ENCODE data around the gene CCL20. TPM values are rescaled to one million over a fixed set of nuclear protein-coding genes. Genes with fewer than 3 reads are reported as not detected.
"Not testable (repeated sequence)": the region's sequence is repeated elsewhere in the genome, so short reads cannot be mapped to it uniquely, and the experiment has no call there.

The CCL20 gene
- total and polyA plus RNA-seq, 8 donors = 1.8 to 75.8 (median 11.6) TPM; not detected in 2

DNA sequence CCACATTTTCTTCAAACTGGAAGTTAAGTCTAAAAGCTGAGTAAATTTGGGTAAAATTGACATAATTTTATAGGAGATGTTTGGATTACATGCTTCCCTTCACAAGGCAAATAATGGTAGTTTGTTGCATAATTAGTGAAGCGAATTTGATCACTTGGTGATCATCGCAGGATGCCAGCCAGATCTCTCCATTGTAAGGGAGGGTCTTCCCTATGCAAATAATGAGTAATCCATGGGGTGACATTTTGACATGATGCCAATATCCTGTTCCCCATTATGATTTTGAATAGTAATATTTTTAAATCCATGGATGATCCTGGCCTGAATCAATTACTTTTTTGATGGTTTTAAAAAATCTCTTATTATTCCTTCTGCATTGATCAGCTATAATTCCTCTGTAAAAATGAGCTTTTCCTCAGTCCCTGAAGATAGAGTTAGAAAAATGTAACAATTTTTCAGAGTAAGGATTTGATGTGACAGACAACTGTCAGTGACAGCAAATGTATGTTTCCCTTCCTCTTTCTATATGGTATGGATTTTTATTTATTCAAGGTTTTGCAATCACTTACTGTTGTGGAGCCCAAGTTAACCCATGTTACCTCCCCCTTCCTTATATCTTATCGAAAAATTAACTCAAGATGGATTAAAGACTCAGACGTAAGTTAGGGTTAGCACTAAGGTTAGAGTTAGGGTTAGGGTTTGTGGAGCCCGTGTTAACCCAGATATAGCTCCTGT, 21.4 kb downstream of the CCL20 start:
- TF ChIP-seq POLR2AphosphoS5 (IDR thresholded peaks at IDR 0.05) = no peak
- TF ChIP-seq POLR2A (IDR thresholded peaks at IDR 0.05) = no peak
- no peak for TF ChIP-seq EP300 (IDR thresholded peaks at IDR 0.05)
- TF ChIP-seq CTCF (IDR thresholded peaks at IDR 0.05) = no peak
- Histone ChIP-seq H3K27ac (no peak overlapping the region), H3K36me3 (no peaks in the 10 kb centered on the region), H3K9me3 (no peaks in the 10 kb centered on the region), H3K4me1 (no peaks in the 10 kb centered on the region), H3K4me3 (no peak overlapping the region), H3K27me3 (no peaks in the 10 kb centered on the region)
- 86 to 91% (median 90%) methylated on average over 5 of the region's 5 CpGs for WGBS, 5 donors
- intact Hi-C loops (cut with DNase I; ENCODE audit: low total_unique reads) = no loop called here
- DNase-seq = no peak

GRCh38 chr2:227839339-227840129, 25.9 kb downstream of the CCL20 start:
- H3K4me3 ChIP-seq; H3K27ac ChIP-seq; intact Hi-C loops (cut with DNase I; ENCODE audit: low total_unique reads); H3K36me3 ChIP-seq; H3K27me3 ChIP-seq; DNase-seq; H3K4me1 ChIP-seq; H3K9me3 ChIP-seq: not testable (repeated sequence)
- WGBS, 5 donors = 46 to 63% (median 49%) methylated on average over 2 to 7 of the region's 7 CpGs

DNA sequence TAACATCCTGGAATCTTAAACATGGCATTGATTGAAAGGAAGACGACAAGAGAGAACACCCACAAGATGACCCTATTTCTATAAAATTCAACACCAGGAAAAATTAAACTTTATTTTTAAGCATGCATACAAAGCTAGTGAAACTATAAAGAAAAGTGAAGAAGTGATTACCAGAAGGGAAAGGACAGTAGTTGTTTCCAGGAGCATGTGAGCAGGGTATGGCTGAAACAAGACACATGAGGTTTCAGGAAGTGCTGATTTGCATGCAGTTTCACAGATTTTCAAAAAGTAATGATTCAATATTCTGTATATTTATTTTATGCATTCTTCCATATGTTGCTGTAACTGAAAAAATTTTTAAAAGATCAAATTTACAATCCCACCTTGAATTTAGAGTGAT, 33.2 kb downstream of the CCL20 start:
- Histone ChIP-seq H3K36me3 (no peaks in the 10 kb centered on the region), H3K4me1 (no peaks in the 10 kb centered on the region), H3K9me3 (no peaks in the 10 kb centered on the region), H3K27ac (no peak overlapping the region), H3K4me3 (no peak overlapping the region), H3K27me3 (no peaks in the 10 kb centered on the region)
- no peak for DNase-seq
- intact Hi-C loops (cut with DNase I; ENCODE audit: low total_unique reads) = no loop called here
- WGBS, 5 donors = 79 to 93% (median 87%) methylated on average over 1 of the region's 1 CpG
- TF ChIP-seq EP300 (IDR thresholded peaks at IDR 0.05) = no peak
- no peak for TF ChIP-seq POLR2AphosphoS5 (IDR thresholded peaks at IDR 0.05)
- TF ChIP-seq CTCF (IDR thresholded peaks at IDR 0.05) = no peak
- TF ChIP-seq POLR2A (IDR thresholded peaks at IDR 0.05) = no peak

- no peaks in the 10 kb centered on the region for H3K36me3 ChIP-seq
- 12 to 48% (median 24%) methylated on average over 3 of the region's 3 CpGs for WGBS, 5 donors
- H3K4me1 ChIP-seq = no peaks in the 10 kb centered on the region
- intact Hi-C loops (cut with DNase I; ENCODE audit: low total_unique reads) = no loop called here
- no peak overlapping the region for H3K4me3 ChIP-seq
- H3K27me3 ChIP-seq = no peaks in the 10 kb centered on the region
- no peaks in the 10 kb centered on the region for H3K9me3 ChIP-seq
- DNase-seq = no peak
- no peak for TF ChIP-seq EP300 (IDR thresholded peaks at IDR 0.05)
- TF ChIP-seq POLR2AphosphoS5 (IDR thresholded peaks at IDR 0.05) = no peak
- no peak for TF ChIP-seq CTCF (IDR thresholded peaks at IDR 0.05)
- no peak for TF ChIP-seq POLR2A (IDR thresholded peaks at IDR 0.05)
- H3K27ac ChIP-seq = peak overlapping the region in 1 of 5 donors; percentile 51
These were observed 34.5 kb downstream of the CCL20 start for GRCh38 chr2:227848146-227848545.
